ENCODE measurements around the gene SLC6A17.

SLC6A17 gene

GRCh38 chr1:110192541-110192940, 42.2 kb downstream of the SLC6A17 start:
- peaks cover 2% of the 10 kb centered on the region for H3K4me1 Mint-ChIP-seq (ENCODE audit: low read depth)
- DNase-seq (ENCODE audit: low spot score), result no peak
- H3K27ac Mint-ChIP-seq, result no peak overlapping the region
- H3K36me3 Mint-ChIP-seq (ENCODE audit: low read depth), result no peaks in the 10 kb centered on the region
- H3K4me3 Mint-ChIP-seq, result no peak overlapping the region
- peaks cover 7% of the 10 kb centered on the region for H3K27me3 Mint-ChIP-seq (ENCODE audit: low read depth)
- H3K9me3 Mint-ChIP-seq, result no peaks in the 10 kb centered on the region

DNA sequence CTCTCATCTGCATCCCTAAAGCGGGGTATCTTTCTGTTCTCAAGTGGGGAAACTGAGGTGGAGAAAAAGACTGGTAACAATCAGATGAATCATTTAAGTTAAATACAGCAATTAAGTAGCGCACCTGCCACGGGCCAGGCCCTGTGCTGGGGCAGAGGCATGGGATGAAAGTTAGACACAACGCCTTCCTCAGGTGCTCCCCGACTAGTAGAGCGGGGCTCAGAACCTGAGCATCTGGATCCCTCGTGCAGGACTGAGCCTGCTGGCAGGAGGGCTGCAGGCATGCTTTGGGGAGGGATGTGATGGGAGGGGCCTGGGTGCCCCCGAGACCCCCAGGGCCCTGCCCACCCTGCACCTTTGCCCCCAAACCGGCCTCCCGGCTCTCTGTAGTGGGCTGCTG, 44.9 kb downstream of the SLC6A17 start:
- Mint-ChIP-seq H3K4me1 (ENCODE audit: low read depth) (peaks cover 2% of the 10 kb centered on the region), H3K27me3 (ENCODE audit: low read depth) (no peaks in the 10 kb centered on the region), H3K27ac (no peak overlapping the region), H3K4me3 (no peak overlapping the region), H3K9me3 (no peaks in the 10 kb centered on the region), H3K36me3 (ENCODE audit: low read depth) (no peaks in the 10 kb centered on the region)
- no peak for DNase-seq (ENCODE audit: low spot score)

DNA sequence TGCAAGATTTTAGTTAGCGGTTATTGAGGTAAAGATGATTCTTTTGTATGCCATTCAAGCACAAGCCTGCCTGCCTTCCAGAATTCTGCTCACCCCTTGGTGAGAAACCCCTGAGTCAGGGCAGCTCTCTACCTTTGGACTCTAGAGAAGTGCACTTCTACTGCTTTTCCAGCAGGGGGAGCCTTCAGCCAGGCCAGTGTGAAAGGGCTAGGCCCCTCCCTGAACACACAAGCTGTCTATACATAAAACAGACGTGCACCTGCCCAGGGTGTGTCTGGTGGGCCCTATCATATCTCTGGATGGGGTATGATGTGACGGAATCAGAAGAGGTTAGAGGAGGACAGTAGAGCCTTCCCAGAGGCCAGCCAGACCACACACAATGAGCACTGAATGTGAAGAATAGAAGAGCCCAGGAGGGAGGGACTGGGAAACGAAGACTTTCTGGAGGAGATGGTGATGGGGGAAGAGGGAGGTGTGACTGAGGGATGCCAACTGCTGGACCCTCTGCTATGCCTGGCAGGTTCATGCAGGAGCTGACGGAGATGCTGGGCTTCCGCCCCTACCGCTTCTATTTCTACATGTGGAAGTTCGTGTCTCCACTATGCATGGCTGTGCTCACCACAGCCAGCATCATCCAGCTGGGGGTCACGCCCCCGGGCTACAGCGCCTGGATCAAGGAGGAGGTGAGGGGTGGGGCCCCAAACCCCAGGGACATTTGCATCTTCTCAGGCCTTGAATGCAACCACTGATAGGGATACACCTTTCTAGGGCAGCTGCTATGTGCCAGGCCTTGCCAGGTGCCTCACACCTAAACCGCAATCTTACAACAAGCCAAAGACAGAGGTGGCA, 46.8 kb downstream of the SLC6A17 start:
- H3K27ac Mint-ChIP-seq, result no peak overlapping the region
- no peak overlapping the region for H3K4me3 Mint-ChIP-seq

GRCh38 chr1:110197905-110198629, 47.8 kb downstream of the SLC6A17 start:
- H3K36me3 Mint-ChIP-seq (ENCODE audit: low read depth), result no peaks in the 10 kb centered on the region
- H3K4me3 Mint-ChIP-seq, result no peak overlapping the region
- no peak for DNase-seq (ENCODE audit: low spot score)
- H3K27ac Mint-ChIP-seq, result no peak overlapping the region
- no peaks in the 10 kb centered on the region for H3K9me3 Mint-ChIP-seq
- H3K4me1 Mint-ChIP-seq (ENCODE audit: low read depth), result peaks cover 4% of the 10 kb centered on the region
- H3K27me3 Mint-ChIP-seq (ENCODE audit: low read depth), result no peaks in the 10 kb centered on the region

More for the DNA sequence above, 46.8 kb downstream of the SLC6A17 start:
- H3K36me3 Mint-ChIP-seq (ENCODE audit: low read depth), result no peaks in the 10 kb centered on the region
- peaks cover 2% of the 10 kb centered on the region for H3K4me1 Mint-ChIP-seq (ENCODE audit: low read depth)
- H3K27me3 Mint-ChIP-seq (ENCODE audit: low read depth), result no peaks in the 10 kb centered on the region
- DNase-seq (ENCODE audit: low spot score), result peak; percentile 35
- no peaks in the 10 kb centered on the region for H3K9me3 Mint-ChIP-seq

DNA sequence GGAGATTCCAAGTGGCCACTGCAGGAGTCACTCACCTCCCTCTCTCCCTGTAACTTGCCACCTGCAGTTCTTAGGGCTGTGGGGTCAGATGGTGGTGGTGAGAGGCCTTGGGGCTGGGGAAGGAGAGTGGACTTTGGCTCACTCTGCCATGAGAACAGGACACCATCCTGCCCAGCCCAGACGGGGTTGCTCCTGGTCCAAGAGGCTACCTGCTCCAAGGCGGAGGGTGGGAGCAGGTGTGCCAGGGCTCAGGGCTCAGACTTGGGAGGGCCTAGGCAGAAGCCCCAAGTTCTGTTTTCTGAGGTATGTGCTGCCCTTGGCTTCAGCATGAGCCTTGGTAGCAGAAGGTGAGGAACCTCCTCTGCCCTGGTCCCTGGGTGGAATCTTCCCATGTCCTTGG, 48.5 kb downstream of the SLC6A17 start:
- H3K36me3 Mint-ChIP-seq (ENCODE audit: low read depth), result no peaks in the 10 kb centered on the region
- DNase-seq (ENCODE audit: low spot score), result no peak
- H3K27me3 Mint-ChIP-seq (ENCODE audit: low read depth), result no peaks in the 10 kb centered on the region
- no peak overlapping the region for H3K27ac Mint-ChIP-seq
- no peaks in the 10 kb centered on the region for H3K9me3 Mint-ChIP-seq
- H3K4me1 Mint-ChIP-seq (ENCODE audit: low read depth), result peaks cover 9% of the 10 kb centered on the region
- H3K4me3 Mint-ChIP-seq, result no peak overlapping the region

DNA sequence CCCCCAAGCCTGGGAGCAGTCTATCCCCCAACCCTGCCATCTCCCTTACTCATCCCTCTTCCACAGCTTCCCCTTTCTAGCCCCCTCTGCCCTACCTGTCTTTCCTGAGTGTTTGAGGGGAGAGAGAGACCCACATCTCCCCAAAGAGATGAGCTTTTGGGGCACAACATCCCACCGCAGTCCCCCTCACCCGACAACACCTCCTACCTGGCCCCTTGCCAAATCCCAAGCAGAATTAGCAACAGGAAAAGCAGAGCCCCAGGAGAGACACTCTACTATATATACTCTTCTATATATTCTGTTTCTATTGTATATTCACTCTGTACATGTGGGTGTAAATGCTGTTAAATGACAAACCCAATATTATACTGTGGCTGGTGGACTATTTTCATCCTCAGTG, 49.9 kb downstream of the SLC6A17 start:
- no peak overlapping the region for H3K27ac Mint-ChIP-seq
- H3K9me3 Mint-ChIP-seq, result no peaks in the 10 kb centered on the region
- no peak for DNase-seq (ENCODE audit: low spot score)
- no peaks in the 10 kb centered on the region for H3K36me3 Mint-ChIP-seq (ENCODE audit: low read depth)
- H3K4me3 Mint-ChIP-seq, result no peak overlapping the region
- peaks cover 9% of the 10 kb centered on the region for H3K4me1 Mint-ChIP-seq (ENCODE audit: low read depth)
- H3K27me3 Mint-ChIP-seq (ENCODE audit: low read depth), result no peaks in the 10 kb centered on the region

DNA sequence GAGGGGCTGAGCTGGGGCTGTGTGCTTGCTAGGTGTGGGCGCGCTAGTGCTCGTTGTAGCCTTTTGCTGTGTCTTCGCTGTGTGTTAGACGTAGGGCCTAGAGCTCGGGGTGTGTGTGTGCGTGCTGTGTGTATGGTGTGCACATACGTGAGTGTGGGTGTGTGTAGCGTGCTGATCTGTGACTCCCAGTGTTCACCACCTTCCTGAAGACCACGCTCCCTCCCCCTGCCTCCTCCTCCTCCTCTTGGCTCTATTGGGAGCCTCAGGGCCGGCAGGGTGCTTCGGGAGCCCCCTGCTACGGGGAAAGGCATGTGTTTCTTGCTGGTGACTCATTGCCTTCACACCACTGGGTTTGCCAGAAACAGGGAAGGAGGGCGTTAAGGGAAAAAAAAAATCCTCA, 50.4 kb downstream of the SLC6A17 start:
- DNase-seq (ENCODE audit: low spot score), result no peak
- no peak overlapping the region for H3K4me3 Mint-ChIP-seq

DNA sequence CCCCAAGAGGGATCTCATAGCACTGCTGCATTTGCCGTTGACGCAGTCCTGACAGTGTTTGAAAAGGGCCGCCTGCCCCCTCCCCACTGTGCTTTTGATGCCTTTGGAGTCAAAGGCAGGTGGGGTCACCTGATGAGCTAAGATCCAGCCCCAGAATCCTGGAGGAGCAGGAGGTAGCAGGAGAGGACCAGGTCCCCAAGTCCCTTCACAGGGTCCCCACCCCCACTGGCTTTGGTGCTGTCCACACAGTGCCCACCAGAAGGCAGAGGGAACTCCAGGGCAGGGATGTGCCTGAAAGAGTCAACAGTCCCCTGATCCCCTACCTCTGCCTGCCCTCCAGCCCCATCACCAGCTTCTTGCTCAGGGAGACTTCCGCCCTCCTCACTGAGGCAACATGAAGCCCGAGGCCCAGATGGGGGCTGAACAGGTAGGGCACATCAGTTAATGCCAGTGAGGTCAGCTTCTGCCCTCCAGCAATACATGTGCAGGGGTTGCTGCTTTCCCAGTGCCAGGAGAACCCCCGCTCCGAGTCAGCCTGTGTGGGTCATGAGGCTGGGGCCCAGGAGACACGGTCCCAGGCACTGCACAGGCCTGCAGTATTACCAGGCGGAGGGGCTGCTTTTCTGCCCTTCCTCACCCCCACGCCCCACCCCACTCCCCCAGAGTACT, 51.0 kb downstream of the SLC6A17 start:
- H3K27me3 Mint-ChIP-seq (ENCODE audit: low read depth), result no peaks in the 10 kb centered on the region
- peaks cover 9% of the 10 kb centered on the region for H3K4me1 Mint-ChIP-seq (ENCODE audit: low read depth)
- H3K9me3 Mint-ChIP-seq, result no peaks in the 10 kb centered on the region
- H3K4me3 Mint-ChIP-seq, result no peak overlapping the region
- H3K27ac Mint-ChIP-seq, result no peak overlapping the region
- no peaks in the 10 kb centered on the region for H3K36me3 Mint-ChIP-seq (ENCODE audit: low read depth)
- no peak for DNase-seq (ENCODE audit: low spot score)

More for the DNA sequence above, 50.4 kb downstream of the SLC6A17 start:
- Mint-ChIP-seq H3K9me3 (no peaks in the 10 kb centered on the region), H3K27ac (no peak overlapping the region), H3K4me1 (ENCODE audit: low read depth) (peaks cover 9% of the 10 kb centered on the region), H3K27me3 (ENCODE audit: low read depth) (no peaks in the 10 kb centered on the region), H3K36me3 (ENCODE audit: low read depth) (no peaks in the 10 kb centered on the region)

- no peak overlapping the region for H3K4me3 Mint-ChIP-seq
- H3K27me3 Mint-ChIP-seq (ENCODE audit: low read depth), result no peaks in the 10 kb centered on the region
- DNase-seq (ENCODE audit: low spot score), result peak; percentile 65
- H3K4me1 Mint-ChIP-seq (ENCODE audit: low read depth), result peaks cover 13% of the 10 kb centered on the region
- no peaks in the 10 kb centered on the region for H3K9me3 Mint-ChIP-seq
- H3K27ac Mint-ChIP-seq, result peak overlapping the region; percentile 78
- H3K36me3 Mint-ChIP-seq (ENCODE audit: low read depth), result no peaks in the 10 kb centered on the region
Observed at GRCh38 chr1:110203021-110203661, 52.8 kb downstream of the SLC6A17 start.

DNA sequence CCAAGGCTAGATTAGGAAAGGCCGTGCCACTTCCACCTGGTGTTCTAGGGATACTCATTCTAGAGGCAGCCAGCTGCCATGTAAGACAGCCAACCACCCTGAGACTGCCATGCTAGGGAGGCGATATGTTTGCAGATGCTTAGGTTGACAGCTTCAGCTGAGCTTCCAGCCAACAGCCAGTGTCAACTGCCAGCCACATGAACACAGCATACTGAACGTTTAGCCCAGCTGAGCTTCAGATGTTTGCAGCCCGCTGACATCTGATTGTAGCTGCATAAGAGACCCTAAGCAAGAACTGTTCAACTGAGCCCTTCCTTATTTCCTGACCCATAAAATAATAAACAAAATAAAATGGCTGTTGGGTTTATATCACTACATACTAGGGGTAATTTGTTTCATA, 54.9 kb downstream of the SLC6A17 start:
- Mint-ChIP-seq H3K36me3 (ENCODE audit: low read depth) (no peaks in the 10 kb centered on the region), H3K27me3 (ENCODE audit: low read depth) (no peaks in the 10 kb centered on the region), H3K4me3 (no peak overlapping the region), H3K9me3 (no peaks in the 10 kb centered on the region), H3K4me1 (ENCODE audit: low read depth) (peaks cover 24% of the 10 kb centered on the region), H3K27ac (no peak overlapping the region)
- no peak for DNase-seq (ENCODE audit: low spot score)

DNA sequence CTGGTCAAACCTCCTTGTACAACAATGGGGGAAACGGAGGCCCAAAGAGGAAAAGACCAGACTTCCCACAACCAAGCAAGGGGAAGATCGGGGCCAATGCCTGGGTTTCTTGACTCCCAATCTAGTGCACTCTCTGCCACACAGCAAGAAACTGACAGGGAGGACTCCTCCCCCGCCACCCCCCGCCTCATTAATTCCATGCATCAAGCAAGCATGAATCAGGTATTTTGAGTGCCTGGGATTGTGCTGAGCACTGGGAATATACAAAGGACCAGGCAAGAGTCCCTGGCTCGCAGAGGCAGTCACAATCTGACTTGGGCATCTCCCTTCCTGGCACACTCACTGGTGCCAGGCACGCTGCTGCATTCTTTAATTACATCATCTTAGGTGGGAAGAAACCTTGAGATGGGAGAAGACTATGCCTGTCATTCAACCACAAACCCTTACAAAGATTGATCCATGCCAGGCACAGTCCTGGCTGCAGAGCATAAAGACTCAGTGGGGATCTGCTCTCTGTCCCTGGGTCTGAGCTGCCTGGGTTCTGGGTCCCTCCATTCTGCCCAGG, 55.4 kb downstream of the SLC6A17 start:
- Mint-ChIP-seq H3K9me3 (no peaks in the 10 kb centered on the region), H3K4me1 (ENCODE audit: low read depth) (peaks cover 24% of the 10 kb centered on the region), H3K4me3 (no peak overlapping the region), H3K27me3 (ENCODE audit: low read depth) (no peaks in the 10 kb centered on the region), H3K36me3 (ENCODE audit: low read depth) (no peaks in the 10 kb centered on the region), H3K27ac (no peak overlapping the region)
- DNase-seq (ENCODE audit: low spot score), result no peak

GRCh38 chr1:110206261-110206920, 56.1 kb downstream of the SLC6A17 start:
- H3K4me1 Mint-ChIP-seq (ENCODE audit: low read depth), result peaks cover 26% of the 10 kb centered on the region
- H3K36me3 Mint-ChIP-seq (ENCODE audit: low read depth), result no peaks in the 10 kb centered on the region
- no peaks in the 10 kb centered on the region for H3K9me3 Mint-ChIP-seq
- H3K4me3 Mint-ChIP-seq, result no peak overlapping the region
- no peak for DNase-seq (ENCODE audit: low spot score)
- H3K27ac Mint-ChIP-seq, result no peak overlapping the region
- H3K27me3 Mint-ChIP-seq (ENCODE audit: low read depth), result peaks cover 2% of the 10 kb centered on the region

DNA sequence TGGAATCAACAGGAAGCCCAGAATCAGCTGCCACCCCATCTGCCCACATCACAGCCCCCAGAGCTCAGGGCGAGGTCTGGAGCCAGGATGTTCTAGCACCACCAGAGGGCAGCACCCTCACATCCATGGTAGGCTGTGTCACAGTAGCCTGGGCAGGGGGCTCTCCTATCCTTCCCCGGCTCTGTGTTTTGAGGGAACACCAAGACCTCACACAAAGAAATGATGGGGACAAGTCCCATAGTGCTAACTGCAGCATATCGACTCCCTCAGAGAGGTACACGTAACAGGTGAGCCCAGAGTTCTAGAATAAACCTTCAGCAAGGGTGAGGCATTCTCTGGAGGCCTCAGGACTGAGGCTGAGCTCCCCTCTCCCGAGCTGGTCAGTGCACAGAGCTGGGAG, 57.5 kb downstream of the SLC6A17 start:
- peaks cover 33% of the 10 kb centered on the region for H3K4me1 Mint-ChIP-seq (ENCODE audit: low read depth)

More for the DNA sequence above, 57.5 kb downstream of the SLC6A17 start:
- H3K27me3 Mint-ChIP-seq (ENCODE audit: low read depth), result peaks cover 5% of the 10 kb centered on the region
- no peaks in the 10 kb centered on the region for H3K9me3 Mint-ChIP-seq
- no peak overlapping the region for H3K4me3 Mint-ChIP-seq
- H3K36me3 Mint-ChIP-seq (ENCODE audit: low read depth), result peaks cover 3% of the 10 kb centered on the region
- H3K27ac Mint-ChIP-seq, result no peak overlapping the region
- DNase-seq (ENCODE audit: low spot score), result peak; percentile 60
